WTC11 (cell line): ENCODE results near the gene FMNL2.

Experiments used
- ATF3 ChIP-seq: sonication (generic); formaldehyde crosslinking; conservative IDR thresholded peaks from 2 replicates; pipeline ENCODE4 v1.8.1; 2022; ENCODE audit warnings: mild to moderate bottlenecking, missing genetic modification reagents
- CREB1 ChIP-seq: sonication (generic); formaldehyde crosslinking; IDR thresholded peaks from 2 replicates; pipeline ENCODE4 v1.8.0; 2023; ENCODE audit warnings: mild to moderate bottlenecking, missing genetic modification reagents
- CREM ChIP-seq: sonication (generic); formaldehyde crosslinking; IDR thresholded peaks from 2 replicates; pipeline ENCODE4 v1.8.1; 2022; ENCODE audit warnings: mild to moderate bottlenecking, missing genetic modification reagents, moderate library complexity
- CTCF ChIP-seq: fragments of 200-600 bp; IDR thresholded peaks from 2 replicates; pipeline ENCODE4 v1.8.0; 2022; ENCODE audit warnings: antibody characterized with exemption
- ESRRA ChIP-seq: sonication (generic); formaldehyde crosslinking; IDR thresholded peaks from 2 replicates; pipeline ENCODE4 v1.8.1; 2022; ENCODE audit warnings: mild to moderate bottlenecking, missing genetic modification reagents, borderline replicate concordance
- FOXP4 ChIP-seq: sonication (generic); formaldehyde crosslinking; IDR thresholded peaks from 2 replicates; pipeline ENCODE4 v1.8.0; 2022; ENCODE audit warnings: mild to moderate bottlenecking, missing genetic modification reagents
- IRF1 ChIP-seq: sonication (generic); formaldehyde crosslinking; IDR thresholded peaks from 2 replicates; pipeline ENCODE4 v1.8.0; 2023; ENCODE audit warnings: missing genetic modification reagents
- JUN ChIP-seq: sonication (generic); formaldehyde crosslinking; IDR thresholded peaks from 2 replicates; pipeline ENCODE4 v1.8.0; 2023; ENCODE audit warnings: mild to moderate bottlenecking, missing genetic modification reagents
- MAX ChIP-seq: sonication (generic); formaldehyde crosslinking; IDR thresholded peaks from 2 replicates; pipeline ENCODE4 v1.8.0; 2022; ENCODE audit warnings: mild to moderate bottlenecking, missing genetic modification reagents
- MYBL2 ChIP-seq: sonication (generic); formaldehyde crosslinking; IDR thresholded peaks from 2 replicates; pipeline ENCODE4 v1.8.1; 2023; ENCODE audit warnings: mild to moderate bottlenecking, moderate library complexity, missing genetic modification reagents
- NFE2L1 ChIP-seq: sonication (generic); formaldehyde crosslinking; IDR thresholded peaks from 2 replicates; pipeline ENCODE4 v1.8.1; 2023; ENCODE audit warnings: missing genetic modification reagents
- NR2C2 ChIP-seq: sonication (generic); formaldehyde crosslinking; IDR thresholded peaks from 2 replicates; pipeline ENCODE4 v1.8.0; 2022; ENCODE audit warnings: mild to moderate bottlenecking, missing genetic modification reagents
- STAT6 ChIP-seq: sonication (generic); formaldehyde crosslinking; conservative IDR thresholded peaks from 2 replicates; pipeline ENCODE4 v1.8.1; 2023; ENCODE audit warnings: mild to moderate bottlenecking, low read depth, missing genetic modification reagents, moderate library complexity
- ZNF232 ChIP-seq: sonication (generic); formaldehyde crosslinking; IDR thresholded peaks from 2 replicates; pipeline ENCODE4 v1.8.0; 2022; ENCODE audit warnings: mild to moderate bottlenecking, missing genetic modification reagents

- TF ChIP-seq CREB1 (no peak), MAX (CRISPR knock-in tag) (no peak), CREM (no peak), CTCF (no peak), ATF3 (CRISPR knock-in tag) (no peak), ZNF232 (CRISPR knock-in tag) (no peak), NFE2L1 (CRISPR knock-in tag) (no peak), STAT6 (CRISPR knock-in tag) (no peak), ESRRA (CRISPR knock-in tag) (no peak), JUN (CRISPR knock-in tag) (no peak), NR2C2 (no peak), FOXP4 (CRISPR knock-in tag) (no peak), IRF1 (CRISPR knock-in tag) (no peak), MYBL2 (no peak)
Observed at GRCh38 chr2:152637251-152637650, 302.3 kb downstream of the FMNL2 start.
